D341Med (cell line): Measurements from ENCODE around the gene KRTAP10-8.
"Not testable (repeated sequence)": the region's sequence is repeated elsewhere in the genome, so short reads cannot be mapped to it uniquely, and the experiment has no call there.

Experiments used
- DNase-seq: peaks from one replicate; pipeline ENCODE4 v3.0.0; 2012; ENCODE audit warnings: low spot score

Gene KRTAP10-8

DNA sequence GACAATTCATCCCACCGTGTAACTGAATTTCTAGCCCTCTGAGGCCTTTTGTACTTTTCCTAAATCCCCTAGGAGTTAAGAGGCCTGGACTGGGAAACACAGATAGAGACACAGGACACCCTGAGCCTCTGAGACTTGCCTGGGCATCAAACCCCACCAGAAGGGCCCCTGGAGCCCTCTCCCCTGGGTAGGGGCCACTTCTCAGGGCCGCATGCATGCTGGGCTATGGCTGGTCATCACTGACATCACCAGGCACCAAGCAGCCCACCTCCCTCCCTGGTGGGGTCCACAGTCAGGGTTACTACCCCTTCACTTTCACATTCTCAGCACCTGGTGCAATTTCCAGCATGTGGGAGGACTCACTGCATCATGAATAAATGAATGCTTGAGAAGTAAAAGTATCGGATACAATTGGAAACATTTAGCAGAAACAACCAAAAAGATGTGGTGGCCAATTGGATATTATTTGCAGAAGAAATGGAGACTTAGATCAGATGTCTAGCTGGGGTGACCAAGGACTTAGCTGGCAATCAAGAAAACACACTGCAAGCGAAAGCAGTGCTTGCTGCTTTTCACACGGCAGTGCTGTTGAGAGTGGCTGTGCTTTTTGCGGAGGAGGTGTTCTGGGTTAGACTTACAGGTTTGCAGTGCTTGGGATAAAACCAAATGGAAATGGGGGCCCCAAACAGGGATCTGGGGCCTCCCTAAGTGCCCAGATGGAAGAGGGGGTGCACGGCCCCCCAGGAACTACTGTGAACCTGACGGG is 12.4 kb upstream of the KRTAP10-8 start:
- DNase-seq = no peak

DNA sequence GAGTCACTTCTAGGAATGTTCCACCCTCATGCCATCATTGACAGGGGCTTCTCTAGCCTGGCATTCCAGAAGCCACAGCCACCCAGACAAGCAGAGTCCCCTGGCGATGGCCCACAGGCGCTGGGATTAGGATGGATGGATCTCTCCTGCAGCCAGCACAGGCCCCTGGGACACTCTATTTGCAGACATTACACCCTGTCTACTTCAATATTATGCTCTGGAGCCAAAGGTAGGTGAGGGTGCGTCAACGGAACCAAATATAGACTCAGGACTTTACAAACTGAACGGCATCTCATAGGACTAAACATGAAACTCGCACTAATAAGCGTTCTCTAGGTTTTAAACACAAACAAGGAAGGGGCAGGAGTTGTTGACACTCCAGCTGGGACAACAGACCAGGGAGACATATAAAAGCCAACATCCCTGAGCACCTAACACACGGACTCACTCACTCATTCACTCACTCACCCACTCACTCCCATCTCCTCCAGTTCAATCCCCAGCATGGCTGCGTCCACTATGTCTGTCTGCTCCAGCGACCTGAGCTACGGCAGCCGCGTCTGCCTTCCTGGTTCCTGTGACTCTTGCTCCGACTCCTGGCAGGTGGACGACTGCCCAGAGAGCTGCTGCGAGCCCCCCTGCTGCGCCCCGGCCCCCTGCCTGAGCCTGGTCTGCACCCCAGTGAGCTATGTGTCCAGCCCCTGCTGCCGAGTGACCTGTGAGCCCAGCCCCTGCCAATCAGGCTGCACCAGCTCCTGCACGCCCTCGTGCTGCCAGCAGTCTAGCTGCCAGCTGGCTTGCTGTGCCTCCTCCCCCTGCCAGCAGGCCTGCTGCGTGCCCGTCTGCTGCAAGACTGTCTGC is 11.5 kb upstream of the KRTAP10-8 start, which contains the start of gene KRTAP10-7:
KRTAP10-7 (plus strand) TSS at position 480 of the 861 bp plus-strand sequence; CDS start at position 505, 25 bp downstream.
- not testable (repeated sequence) for DNase-seq

DNA sequence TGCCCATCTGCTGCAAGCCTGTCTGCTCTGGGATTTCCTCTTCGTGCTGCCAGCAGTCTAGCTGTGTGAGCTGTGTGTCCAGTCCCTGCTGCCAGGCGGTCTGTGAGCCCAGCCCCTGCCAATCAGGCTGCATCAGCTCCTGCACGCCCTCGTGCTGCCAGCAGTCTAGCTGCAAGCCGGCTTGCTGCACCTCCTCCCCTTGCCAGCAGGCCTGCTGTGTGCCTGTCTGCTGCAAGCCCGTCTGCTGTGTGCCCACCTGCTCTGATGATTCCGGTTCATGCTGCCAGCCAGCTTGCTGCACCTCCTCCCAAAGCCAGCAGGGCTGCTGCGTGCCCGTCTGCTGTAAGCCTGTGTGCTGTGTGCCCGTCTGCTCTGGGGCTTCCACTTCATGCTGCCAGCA is 10.8 kb upstream of the KRTAP10-8 start:
- not testable (repeated sequence) for DNase-seq

DNA sequence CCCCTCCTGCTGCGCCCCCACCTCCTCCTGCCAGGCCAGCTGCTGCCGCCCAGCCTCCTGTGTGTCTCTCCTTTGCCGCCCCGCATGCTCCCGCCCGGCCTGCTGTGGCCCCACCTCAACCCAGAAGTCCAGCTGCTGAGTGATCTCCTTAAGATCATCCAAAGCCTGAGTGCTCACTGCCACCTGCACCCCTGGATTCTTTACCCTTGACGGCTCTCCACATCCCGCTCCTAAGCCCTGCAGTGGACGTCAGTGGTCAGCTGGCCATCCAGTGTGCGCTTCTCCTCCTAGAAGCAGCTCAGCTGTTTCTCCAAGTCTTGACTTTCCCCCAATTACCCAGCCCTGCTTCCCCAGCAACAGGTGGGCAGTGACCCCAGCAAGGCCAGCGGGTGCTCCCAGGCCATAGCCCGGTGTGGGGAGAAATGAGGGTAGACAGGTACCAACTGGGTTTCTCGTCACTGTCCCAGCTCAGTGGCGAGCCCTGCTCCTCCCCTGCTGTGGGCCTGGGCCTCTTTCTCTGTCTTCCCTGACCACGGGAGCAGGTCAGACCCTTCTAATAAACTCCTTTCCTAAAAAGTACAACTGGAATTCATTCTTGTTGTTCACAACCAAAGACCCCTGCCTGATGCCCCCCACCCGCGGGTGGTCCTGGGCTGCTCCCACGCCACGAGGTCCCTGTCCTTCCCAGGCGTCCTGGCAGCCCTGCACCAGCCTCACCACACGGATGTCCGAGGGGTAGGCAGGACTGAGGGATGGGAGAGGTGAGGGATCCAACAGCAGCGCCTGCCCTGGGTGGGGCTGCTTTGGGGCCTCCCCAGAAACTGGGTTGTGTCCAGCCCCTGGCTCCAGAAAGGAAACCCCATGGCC is 10.1 kb upstream of the KRTAP10-8 start:
- no peak for DNase-seq

DNA sequence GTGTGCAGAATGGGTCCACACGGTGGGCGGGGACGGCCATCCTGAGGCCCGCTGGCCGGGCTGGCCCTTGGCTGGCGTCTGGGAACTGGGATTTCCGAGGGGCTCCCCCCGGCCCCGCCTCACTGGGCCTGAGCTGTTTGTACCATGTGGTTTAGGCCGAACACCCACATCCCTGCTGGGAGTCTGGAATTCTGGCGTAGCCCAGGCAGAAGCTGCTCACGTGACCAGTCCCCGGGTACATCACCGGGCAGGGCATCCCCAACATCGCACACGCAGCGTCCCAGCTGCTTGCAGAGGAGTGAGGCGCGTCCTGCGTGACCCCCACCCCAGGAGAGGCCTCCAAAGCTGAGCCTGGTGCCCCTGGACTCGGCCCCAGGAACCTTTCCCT is 9.4 kb upstream of the KRTAP10-8 start:
- no peak for DNase-seq

DNA sequence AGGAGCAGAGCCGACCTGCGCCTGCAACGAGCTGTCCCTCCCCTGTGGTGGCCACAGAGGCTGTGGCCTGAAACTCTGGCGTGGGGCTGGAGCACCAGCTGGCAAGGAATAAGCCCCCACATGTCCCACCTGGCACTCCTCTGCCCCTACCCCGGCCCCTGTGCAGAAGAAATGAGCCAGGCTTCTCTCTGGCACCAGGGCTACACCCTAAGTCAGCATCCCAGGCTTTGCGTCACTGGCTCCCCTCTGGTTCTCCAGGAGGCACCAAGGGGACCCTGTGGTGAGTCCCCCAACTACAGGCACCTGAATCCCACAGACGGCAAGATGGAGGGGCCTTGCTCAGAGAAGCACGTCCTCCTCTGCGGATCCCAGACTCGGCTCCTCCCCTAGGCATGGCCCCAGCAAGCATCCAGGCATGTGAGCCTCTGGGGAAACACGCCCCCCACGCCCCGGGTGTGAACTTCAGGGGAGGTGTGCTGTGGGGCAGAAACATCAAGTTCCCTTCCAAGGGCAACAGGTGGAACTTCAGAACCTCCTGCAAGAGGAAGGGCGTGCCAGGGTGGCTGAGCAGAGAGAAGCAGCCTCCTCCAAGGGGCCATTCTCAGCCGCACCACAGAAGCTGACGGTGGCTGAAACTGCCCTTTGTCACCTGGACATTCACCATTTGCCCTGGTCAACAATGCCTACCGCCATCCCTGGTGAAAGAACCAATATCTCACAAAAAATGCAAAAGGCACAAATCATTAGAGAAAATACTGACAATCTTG is 8.6 kb upstream of the KRTAP10-8 start:
- no peak for DNase-seq

DNA sequence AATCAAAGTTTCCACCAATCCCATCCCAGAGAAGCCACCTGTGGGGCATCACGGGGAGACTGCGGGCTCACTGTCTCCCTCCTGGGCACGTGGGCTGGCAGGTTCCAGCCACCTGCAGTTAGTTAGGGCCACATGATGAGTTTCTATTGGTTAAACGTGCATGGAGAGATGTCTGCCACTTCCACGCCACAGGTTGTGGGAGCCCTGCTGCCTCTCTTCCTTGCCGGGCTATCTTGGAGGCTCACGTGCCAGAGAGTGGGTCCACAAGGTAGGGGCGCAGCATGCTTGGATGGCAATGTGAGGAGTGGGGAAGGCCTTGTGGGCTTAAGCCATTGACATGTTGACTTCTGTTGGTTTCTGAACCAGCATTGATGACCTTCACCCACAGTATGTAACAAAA is 8.0 kb upstream of the KRTAP10-8 start:
- DNase-seq = no peak

DNA sequence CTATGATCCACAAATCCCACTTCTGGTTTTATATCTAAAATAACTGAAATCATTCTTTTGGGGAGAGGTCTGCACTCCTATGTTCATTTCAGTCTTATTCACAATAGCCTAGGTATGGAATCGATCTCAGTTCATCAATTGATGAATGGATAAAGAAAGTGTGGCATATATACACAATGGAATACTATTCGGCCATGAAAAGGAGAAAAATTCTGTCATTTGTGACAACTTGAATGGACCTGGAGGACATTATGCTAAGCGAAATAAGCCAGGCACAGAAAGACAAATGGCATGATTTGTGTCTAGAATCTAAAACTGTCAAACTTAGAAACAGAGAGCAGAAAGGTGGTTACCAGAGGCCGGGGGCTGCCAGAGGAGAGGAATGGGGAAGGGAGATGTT is 5.4 kb upstream of the KRTAP10-8 start:
- no peak for DNase-seq

DNA sequence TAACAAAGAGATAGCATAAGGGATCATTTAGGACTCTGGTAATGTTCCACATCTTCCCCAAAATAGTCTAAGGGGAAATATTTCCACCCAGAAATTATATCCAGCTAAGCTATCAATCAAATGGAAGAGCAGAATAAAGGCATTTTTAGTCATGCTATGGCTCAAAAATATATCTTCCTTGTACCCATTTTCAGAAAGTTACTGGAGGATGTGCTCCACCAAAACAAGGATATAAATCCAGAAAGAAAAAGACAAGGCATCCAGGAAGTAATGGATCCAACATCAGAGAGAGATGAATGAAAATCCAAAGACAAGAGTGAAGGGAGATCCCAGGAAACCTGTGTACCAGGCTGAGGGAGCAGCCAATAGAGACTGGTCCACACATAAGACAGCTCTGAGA is 2.7 kb upstream of the KRTAP10-8 start:
- no peak for DNase-seq

DNA sequence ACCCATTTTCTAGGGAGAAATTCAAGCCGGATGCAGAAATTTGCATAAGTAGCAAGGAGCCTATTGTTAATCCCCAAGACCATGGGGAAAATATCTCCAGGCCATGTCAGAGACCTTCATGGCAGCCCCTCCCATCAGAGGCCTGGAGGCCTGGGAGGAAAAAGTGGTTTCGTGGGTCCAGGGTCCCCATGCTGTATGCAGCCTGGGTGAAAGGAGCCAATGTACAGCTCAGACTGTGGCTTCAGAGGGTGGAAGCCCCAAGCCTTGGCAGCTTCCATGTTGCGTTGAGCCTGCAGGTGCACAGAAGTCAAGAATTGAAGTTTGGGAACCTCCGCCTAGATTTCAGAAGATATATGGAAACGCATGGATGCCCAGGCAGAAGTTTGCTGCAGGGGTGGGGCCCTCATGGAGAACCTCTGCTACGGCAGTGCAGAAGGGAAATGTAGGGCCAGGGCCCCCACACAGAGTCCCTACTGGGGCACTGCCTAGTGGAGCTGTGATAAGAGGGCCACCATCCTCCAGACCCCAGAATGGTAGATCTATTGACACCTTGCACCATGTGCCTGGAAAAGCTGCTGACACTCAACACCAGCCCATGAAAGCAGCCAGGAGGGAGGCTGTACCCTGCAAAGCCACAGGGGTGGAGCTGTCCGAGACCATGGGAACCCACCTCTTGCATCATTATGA is 1.6 kb upstream of the KRTAP10-8 start:
- DNase-seq = not testable (repeated sequence)

DNA sequence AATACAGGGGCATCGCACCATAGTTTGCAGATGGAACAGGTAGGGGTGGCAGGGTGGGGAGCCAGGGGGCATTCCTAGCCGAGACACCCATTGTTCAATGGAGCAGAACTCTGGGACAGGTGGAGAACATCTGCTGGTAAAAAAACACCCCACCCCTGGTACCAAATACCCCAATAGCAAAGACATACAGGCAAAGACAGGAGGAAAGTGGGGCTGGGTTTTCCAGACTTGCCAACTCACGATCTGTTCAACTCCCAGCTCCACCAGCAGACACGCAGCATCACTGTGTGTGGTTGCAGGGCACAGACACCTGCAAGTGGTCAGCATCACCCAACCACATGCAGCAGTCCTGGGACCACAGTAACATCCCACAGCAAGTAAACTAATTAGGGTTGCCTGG is 328 bp upstream of the KRTAP10-8 start:
- no peak for DNase-seq

DNA sequence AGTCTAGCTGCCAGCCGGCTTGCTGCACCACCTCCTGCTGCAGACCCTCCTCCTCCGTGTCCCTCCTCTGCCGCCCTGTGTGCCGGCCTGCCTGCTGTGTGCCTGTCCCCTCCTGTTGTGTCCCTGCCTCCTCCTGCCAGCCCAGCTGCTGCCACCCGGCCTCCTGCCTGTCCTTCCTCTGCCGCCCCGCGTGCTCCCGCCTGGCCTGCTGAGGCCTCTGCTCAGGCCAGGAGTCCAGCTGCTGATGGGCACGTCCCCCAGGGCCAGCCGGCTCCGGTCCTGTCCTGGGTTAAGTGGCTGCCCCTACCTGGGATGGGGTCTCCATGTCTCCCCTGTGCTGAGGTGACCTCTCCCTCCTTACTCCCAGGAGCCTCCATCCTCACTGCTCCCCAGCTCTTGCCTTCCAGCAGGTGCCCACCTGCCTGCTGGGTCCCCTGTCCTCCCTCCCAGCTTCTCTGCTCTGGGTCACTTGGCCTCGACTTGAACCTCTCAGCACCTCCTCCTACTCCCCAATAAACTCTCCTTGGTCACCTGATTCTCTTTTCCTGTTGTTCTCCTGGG is 870 bp downstream of the KRTAP10-8 start:
- DNase-seq = no peak

DNA sequence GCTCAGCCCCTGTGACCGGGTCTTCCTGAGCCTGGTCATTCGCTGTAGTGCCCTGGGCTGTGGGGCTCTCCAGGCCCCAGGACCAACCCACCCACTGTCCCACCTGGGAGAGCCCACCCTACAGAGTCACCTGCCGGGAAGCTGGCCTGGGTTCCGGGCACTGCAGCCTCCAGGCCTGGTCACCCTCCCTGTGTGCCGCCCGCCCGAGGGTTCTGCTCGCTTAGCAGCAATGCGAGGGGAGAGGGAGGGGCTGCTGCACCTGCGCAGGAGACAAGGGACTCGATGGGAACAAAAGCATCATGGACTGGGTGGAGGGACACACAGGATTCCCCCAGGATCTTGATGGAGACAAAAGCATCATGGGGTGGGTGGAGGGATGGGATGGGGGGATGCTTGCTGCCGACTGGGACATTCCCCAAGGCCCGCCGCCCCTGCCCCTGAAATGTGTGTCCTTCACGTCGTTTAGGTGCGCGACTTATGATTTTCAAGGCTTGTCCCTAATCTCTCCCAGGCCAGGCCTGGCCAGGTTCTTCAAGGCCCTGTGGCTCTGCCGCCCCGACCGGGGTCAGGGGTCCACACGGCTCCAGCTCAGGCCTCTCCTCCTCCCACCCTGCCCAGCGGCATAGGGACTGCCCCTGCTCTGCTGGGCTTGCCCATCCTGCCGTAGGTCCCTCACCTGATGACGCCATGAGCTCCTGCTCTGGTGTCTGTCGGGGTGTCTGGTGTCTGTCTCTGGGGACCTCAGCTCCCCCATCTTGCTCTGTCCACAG is 1.7 kb downstream of the KRTAP10-8 start:
- no peak for DNase-seq

DNA sequence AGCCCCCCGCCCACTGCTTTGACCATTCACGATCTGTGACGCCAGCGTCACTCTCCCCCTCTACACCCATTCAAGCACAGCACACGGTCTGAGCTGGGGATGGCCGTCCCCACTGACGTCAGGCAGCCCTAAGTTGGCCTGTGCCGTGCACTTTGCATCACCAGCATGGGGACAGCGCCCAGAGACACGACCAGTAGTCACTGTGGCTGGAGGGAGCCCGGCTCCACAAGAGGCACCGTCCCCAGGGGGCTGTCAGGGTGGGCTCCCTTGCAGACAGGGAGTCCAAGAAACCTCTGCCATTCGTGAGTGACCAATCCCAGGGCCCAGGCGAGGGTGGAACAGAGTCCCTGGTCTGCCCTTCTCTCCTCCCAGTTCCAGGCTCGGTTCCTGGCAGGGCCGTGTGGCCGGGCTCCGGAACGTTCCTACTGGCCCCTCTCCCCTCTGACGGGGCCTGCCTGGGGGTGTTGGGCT is 2.3 kb downstream of the KRTAP10-8 start:
- DNase-seq = no peak

DNA sequence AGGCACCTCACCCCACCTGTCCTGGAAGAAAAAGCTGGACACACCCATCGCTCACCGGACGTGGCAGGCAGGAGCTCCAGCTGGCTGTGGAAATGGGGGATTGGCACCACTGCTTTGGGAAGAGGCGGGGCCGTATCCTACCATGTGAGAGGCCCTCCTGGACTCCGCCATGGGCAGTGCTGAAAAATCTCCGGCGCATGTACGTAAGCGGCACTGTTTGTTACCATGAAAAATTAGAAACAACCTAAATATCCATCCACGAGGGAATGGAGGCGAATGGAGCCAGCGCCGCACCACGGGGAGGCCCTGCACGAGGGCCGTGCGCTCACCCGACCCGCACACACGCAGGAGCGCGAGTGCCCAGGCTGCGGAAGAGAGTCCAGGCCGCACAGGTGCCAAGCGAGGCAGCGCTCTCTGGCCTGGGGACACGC is 3.1 kb downstream of the KRTAP10-8 start:
- DNase-seq = no peak

DNA sequence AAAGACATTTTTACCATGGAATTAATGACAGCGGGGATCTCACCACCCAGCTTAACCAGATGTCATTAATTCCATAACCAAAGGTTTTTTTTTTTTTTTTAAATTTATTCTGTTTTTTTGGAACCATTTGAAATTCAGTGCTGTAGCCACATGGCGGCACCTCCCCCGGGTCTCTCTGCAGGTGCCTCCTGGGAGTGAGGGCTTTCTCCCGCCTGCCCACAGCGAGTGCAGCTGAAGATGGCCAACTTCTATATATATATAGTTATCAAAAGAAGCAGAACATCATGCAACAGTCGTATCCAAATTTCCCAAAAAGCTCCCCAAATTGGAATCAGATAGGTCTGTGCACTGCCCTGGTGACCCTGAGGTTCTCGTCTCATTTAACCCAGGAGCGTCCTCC is 3.6 kb downstream of the KRTAP10-8 start:
- DNase-seq = no peak

DNA sequence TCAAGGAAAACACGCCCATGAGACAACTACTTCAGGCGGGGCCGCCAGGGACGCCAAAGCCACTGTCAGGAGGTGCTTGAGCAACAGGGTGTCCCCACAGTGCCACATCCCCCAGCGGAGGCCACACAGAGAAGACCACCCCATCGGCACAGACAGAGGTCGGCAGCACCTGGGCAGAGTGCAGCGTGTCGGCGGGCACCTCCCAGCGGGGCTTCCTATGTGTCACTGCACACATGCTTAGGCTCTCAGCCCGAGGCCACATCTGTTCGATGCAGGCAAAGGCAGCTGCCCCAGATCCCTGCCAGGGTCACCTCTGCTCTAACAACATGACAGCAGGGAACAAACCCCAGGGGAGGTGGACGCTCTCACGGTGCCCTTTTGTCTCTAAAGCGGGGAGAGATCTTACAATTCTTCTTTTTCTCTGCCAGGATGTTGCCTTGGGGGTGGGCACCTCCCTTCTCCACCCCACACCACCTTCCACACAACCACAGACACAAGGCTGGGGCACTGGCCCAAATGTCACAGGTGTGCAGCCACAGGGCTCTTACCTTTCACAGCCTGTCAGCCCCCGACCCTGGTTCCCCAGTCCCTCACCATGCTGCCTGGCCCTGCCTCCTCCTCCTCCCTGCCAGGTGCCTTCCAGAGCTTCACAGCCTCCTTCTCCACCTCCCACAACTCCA is 4.2 kb downstream of the KRTAP10-8 start:
- no peak for DNase-seq

DNA sequence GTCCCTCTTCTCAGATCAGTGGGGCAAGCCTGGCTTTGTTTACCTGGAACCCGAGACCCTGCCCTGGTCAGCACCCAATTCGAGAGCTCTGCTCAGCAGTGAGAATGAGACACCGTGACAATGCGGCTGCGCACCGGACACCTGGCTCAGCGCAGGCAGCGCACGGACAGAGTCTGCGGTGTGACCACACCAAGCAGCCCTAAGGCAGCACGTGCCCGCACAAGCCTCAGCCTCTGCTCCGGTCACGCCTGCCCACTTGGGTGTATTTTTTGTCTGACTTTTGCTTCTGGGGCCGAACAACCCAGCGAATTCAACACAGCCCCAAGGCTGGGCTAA is 4.7 kb downstream of the KRTAP10-8 start:
- DNase-seq = no peak

DNA sequence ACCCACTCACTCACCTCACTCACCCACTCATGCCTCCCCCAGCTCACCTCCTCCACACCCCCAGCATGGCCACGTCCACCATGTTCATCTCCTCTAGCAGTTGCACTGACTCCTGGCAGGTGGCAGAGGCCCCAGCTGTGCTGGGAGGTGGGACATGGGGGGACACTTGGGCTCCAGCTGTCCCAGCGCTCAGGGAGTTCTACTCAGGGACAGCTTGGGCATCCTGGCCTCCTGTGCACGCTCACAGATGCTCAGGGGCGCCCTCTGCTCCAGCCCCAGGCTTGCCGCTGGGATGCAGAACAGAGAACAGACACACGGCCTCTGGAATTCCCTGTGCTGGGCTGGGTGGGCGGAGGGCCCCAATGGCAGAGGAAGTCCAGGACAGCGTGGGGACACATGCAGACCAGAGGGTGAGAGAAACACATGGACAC is 5.2 kb downstream of the KRTAP10-8 start:
- DNase-seq = no peak
